Neural cell (in vitro differentiated cells): Measurements from ENCODE around the gene SHISA7. TPM values are rescaled to one million over a fixed set of nuclear protein-coding genes. Genes with fewer than 3 reads are reported as not detected.

Experiments used
- H2AFZ ChIP-seq: fragments of 200-600, 300-800 bp; sonication (generic), shearing (Covaris generic); 2 replicates; pipeline ENCODE4 v1.6.0; 2014; ENCODE audit warnings: low read depth, mild to moderate bottlenecking, antibody characterized with exemption, low read length, moderate library complexity
- H3F3A ChIP-seq: fragments of 200-600 bp; shearing (Covaris generic); 2 replicates; pipeline ENCODE4 v1.6.1; 2016; ENCODE audit warnings: mild to moderate bottlenecking, moderate library complexity, mixed read lengths, antibody characterized with exemption, low read length; ENCODE audit not compliant: insufficient read depth, poor library complexity, severe bottlenecking
- H3K27ac ChIP-seq: fragments of 200-600, 300-800 bp; sonication (generic), shearing (Covaris generic); 2 replicates; pipeline ENCODE4 v1.5.1; 2014; ENCODE audit warnings: mild to moderate bottlenecking, low read length, moderate library complexity
- H3K27me3 ChIP-seq: fragments of 300-800, 200-600 bp; sonication (generic), shearing (Covaris generic); 2 replicates; pipeline ENCODE4 v1.6.0; 2014; ENCODE audit warnings: mild to moderate bottlenecking, low read depth, low read length, moderate library complexity; ENCODE audit not compliant: insufficient read depth
- H3K36me3 ChIP-seq: fragments of 300-800, 200-600 bp; sonication (generic), shearing (Covaris generic); 2 replicates; pipeline ENCODE4 v1.5.1; 2014; ENCODE audit warnings: mild to moderate bottlenecking, antibody characterized with exemption, low read length, moderate library complexity; ENCODE audit not compliant: insufficient read depth
- H3K4me2 ChIP-seq: fragments of 300-800, 200-600 bp; sonication (generic), shearing (Covaris generic); 2 replicates; pipeline ENCODE4 v1.6.0; 2014; ENCODE audit warnings: mild to moderate bottlenecking, low read length
- H3K4me3 ChIP-seq: fragments of 300-800, 200-600 bp; sonication (generic), shearing (Covaris generic); 2 replicates; pipeline ENCODE4 v1.5.1; 2014; ENCODE audit warnings: mild to moderate bottlenecking, low read length, moderate library complexity
- H3K79me2 ChIP-seq: fragments of 200-600 bp; shearing (Covaris generic); replicated peaks from 2 replicates; pipeline ENCODE4 v1.6.0; 2014; ENCODE audit warnings: mild to moderate bottlenecking, low read length, moderate library complexity; ENCODE audit not compliant: insufficient read depth
- H3K9ac ChIP-seq: fragments of 300-800, 200-600 bp; sonication (generic), shearing (Covaris generic); 2 replicates; pipeline ENCODE4 v1.6.1; 2016; ENCODE audit warnings: mild to moderate bottlenecking, low read length, mixed read lengths
- H3K9me2 ChIP-seq: fragments of 200-600 bp; shearing (Covaris generic); 2 replicates; pipeline ENCODE4 v1.6.1; 2016; ENCODE audit warnings: mild to moderate bottlenecking, low read length, mixed read lengths; ENCODE audit not compliant: insufficient read depth
- H3K9me3 ChIP-seq: fragments of 200-600, 300-800 bp; sonication (generic), shearing (Covaris generic); 2 replicates; pipeline ENCODE4 v1.6.1; 2016; ENCODE audit warnings: mild to moderate bottlenecking, mixed run types, low read length, moderate library complexity, mixed read lengths
- H4K20me1 ChIP-seq: fragments of 200-600 bp; shearing (Covaris generic); 2 replicates; pipeline ENCODE4 v1.6.1; 2016; ENCODE audit warnings: mild to moderate bottlenecking, mixed run types; ENCODE audit not compliant: insufficient read depth
- CTCF ChIP-seq: fragments of 450-650 bp; IDR thresholded peaks from 2 replicates; pipeline ENCODE4 v1.5.1; 2014; ENCODE audit warnings: antibody characterized with exemption, mild to moderate bottlenecking, moderate library complexity; ENCODE audit not compliant: poor library complexity, severe bottlenecking
- EP300 ChIP-seq: fragments of 450-650 bp; conservative IDR thresholded peaks from 2 replicates; pipeline ENCODE4 v1.6.1; 2014; ENCODE audit warnings: antibody characterized with exemption, mild to moderate bottlenecking, moderate library complexity; ENCODE audit not compliant: poor library complexity, severe bottlenecking
- EZH2 ChIP-seq: fragments of 200-600, 300-800 bp; shearing (Covaris generic), sonication (generic); IDR thresholded peaks from 2 replicates; pipeline ENCODE4 v1.6.1; 2014; ENCODE audit warnings: antibody characterized with exemption, low read length, borderline replicate concordance, mild to moderate bottlenecking; ENCODE audit not compliant: insufficient read depth, poor library complexity, severe bottlenecking
- MXI1 ChIP-seq: fragments of 450-650 bp; conservative IDR thresholded peaks from 2 replicates; pipeline ENCODE4 v1.6.1; 2014; ENCODE audit warnings: antibody characterized with exemption, mild to moderate bottlenecking; ENCODE audit not compliant: poor library complexity, severe bottlenecking
- POLR2AphosphoS5 ChIP-seq: IDR thresholded peaks from 2 replicates; pipeline ENCODE4 v1.6.1; 2012
- RAD21 ChIP-seq: fragments of 450-650 bp; conservative IDR thresholded peaks from 2 replicates; pipeline ENCODE4 v1.6.1; 2014; ENCODE audit warnings: antibody characterized with exemption, mild to moderate bottlenecking, moderate library complexity
- REST ChIP-seq: IDR thresholded peaks from 2 replicates; pipeline ENCODE4 v1.6.1; 2012; ENCODE audit warnings: borderline replicate concordance
- SMC3 ChIP-seq: fragments of 450-650 bp; conservative IDR thresholded peaks from 2 replicates; pipeline ENCODE4 v1.6.1; 2014; ENCODE audit warnings: antibody characterized with exemption, mild to moderate bottlenecking, moderate library complexity; ENCODE audit not compliant: poor library complexity
- TAF1 ChIP-seq: IDR thresholded peaks from 2 replicates; pipeline ENCODE4 v1.6.1; 2012; ENCODE audit warnings: low read depth
- polyA plus RNA-seq: library from polyadenylated mRNA; depleted of rRNA; stranded (reverse); fragments of >200 nt; gene quantifications from 2 replicates; pipeline ENCODE4 v1.2.3, GENCODE V29; 2014

Gene SHISA7
- polyA plus RNA-seq, 1 donor from 2014 or later = 4.5 TPM

GRCh38 chr19:55419624-55420236, 23.4 kb downstream of the SHISA7 start:
- no peaks in the 10 kb centered on the region for H3K36me3 ChIP-seq
- no peak overlapping the region for H2AFZ ChIP-seq
- TF ChIP-seq EZH2 (no peak), RAD21 (no peak), REST (no peak), SMC3 (no peak), EP300 (no peak), MXI1 (no peak), POLR2AphosphoS5 (no peak), CTCF (no peak), TAF1 (no peak)
- no peak overlapping the region for H3K9ac ChIP-seq
- H3K4me3 ChIP-seq = no peak overlapping the region
- H3K9me2 ChIP-seq = no peaks in the 10 kb centered on the region
- no peaks in the 10 kb centered on the region for H3K79me2 ChIP-seq
- no peaks in the 10 kb centered on the region for H4K20me1 ChIP-seq
- H3K4me2 ChIP-seq = no peak overlapping the region
- no peak overlapping the region for H3K27ac ChIP-seq
- H3F3A ChIP-seq = no peaks in the 10 kb centered on the region
- no peaks in the 10 kb centered on the region for H3K27me3 ChIP-seq
- no peaks in the 10 kb centered on the region for H3K9me3 ChIP-seq

GRCh38 chr19:55419103-55419502, 24.0 kb downstream of the SHISA7 start:
- Histone ChIP-seq H3K36me3 (no peaks in the 10 kb centered on the region), H3K27ac (no peak overlapping the region), H3K9ac (no peak overlapping the region)

More at GRCh38 chr19:55419103-55419502, 24.0 kb downstream of the SHISA7 start:
- no peak overlapping the region for H3K4me2 ChIP-seq
- H3K27me3 ChIP-seq = no peaks in the 10 kb centered on the region
- no peak overlapping the region for H3K4me3 ChIP-seq
- H4K20me1 ChIP-seq = no peaks in the 10 kb centered on the region
- H3K9me3 ChIP-seq = no peaks in the 10 kb centered on the region
- no peak for TF ChIP-seq EP300
- TF ChIP-seq MXI1 = no peak
- no peaks in the 10 kb centered on the region for H3K9me2 ChIP-seq
- H3F3A ChIP-seq = no peaks in the 10 kb centered on the region
- no peaks in the 10 kb centered on the region for H3K79me2 ChIP-seq
- no peak overlapping the region for H2AFZ ChIP-seq
